Stomach (tissue), 4 donors: ENCODE measurements around the gene GZF1.

ENCODE experiments used
- CTCF ChIP-seq, 7 experiments: fragments of 450-650 bp in 4 of 7; fragments of 200-600 bp in 3 of 7; sonication (generic) in 3 of 7; IDR thresholded peaks; one replicate each; pipeline ENCODE4 v1.5.1; 2016 to 2019; ENCODE audit warnings: antibody characterized with exemption in 7 of 7, control low read depth in 2 of 7, mild to moderate bottlenecking in 1 of 7
- POLR2A ChIP-seq, 4 donors: fragments of 450-650 bp; IDR thresholded peaks; one replicate each; pipeline ENCODE4 v1.6.1; 2016; ENCODE audit warnings: antibody characterized with exemption in 4 of 4, control low read depth in 2 of 4, mild to moderate bottlenecking in 1 of 4, moderate library complexity in 1 of 4
- POLR2AphosphoS5 ChIP-seq, 3 donors: sonication (generic); formaldehyde crosslinking; IDR thresholded peaks; one replicate each; pipeline ENCODE4 v1.6.1; 2016; ENCODE audit warnings: antibody characterized with exemption in 3 of 3

GRCh38 chr20:23318347-23318746, 43.6 kb upstream of the GZF1 start:
- no peak for TF ChIP-seq CTCF (IDR thresholded peaks at IDR 0.05)
- TF ChIP-seq POLR2AphosphoS5 (IDR thresholded peaks at IDR 0.05), result no peak
- no peak for TF ChIP-seq POLR2A (IDR thresholded peaks at IDR 0.05)
